Liver (tissue), 3 donors: ENCODE results near the gene FAM107A.

ENCODE experiments used
- EGR1 ChIP-seq, 2 donors: IDR thresholded peaks; 2 replicates each; pipeline ENCODE4 v1.6.1; 2016 to 2018; ENCODE audit warnings: antibody characterized with exemption in 2 of 2, low read depth in 2 of 2
- FOXA1 ChIP-seq: IDR thresholded peaks from 2 replicates; pipeline ENCODE4 v1.6.1; 2016; ENCODE audit warnings: antibody characterized with exemption
- GABPA ChIP-seq, 2 donors: IDR thresholded peaks in 1 of 2; conservative IDR thresholded peaks in 1 of 2; 2 replicates each; pipeline ENCODE4 v1.6.1; 2016; ENCODE audit warnings: antibody characterized with exemption in 2 of 2, mild to moderate bottlenecking in 1 of 2, moderate library complexity in 1 of 2
- HNF4G ChIP-seq: IDR thresholded peaks from 2 replicates; pipeline ENCODE4 v1.6.1; 2016; ENCODE audit warnings: antibody characterized with exemption
- JUND ChIP-seq, 2 donors: IDR thresholded peaks; 2 replicates each; pipeline ENCODE4 v1.6.1; 2016; ENCODE audit warnings: antibody characterized with exemption in 2 of 2
- RAD21 ChIP-seq, 2 donors: IDR thresholded peaks; 2 replicates each; pipeline ENCODE4 v1.6.1; 2016; ENCODE audit warnings: antibody characterized with exemption in 2 of 2, mild to moderate bottlenecking in 2 of 2
- RXRA ChIP-seq, 2 donors: IDR thresholded peaks; 2 replicates each; pipeline ENCODE4 v1.6.1; 2017 to 2018; ENCODE audit warnings: antibody characterized with exemption in 2 of 2, mild to moderate bottlenecking in 1 of 2
- SP1 ChIP-seq: IDR thresholded peaks from 2 replicates; pipeline ENCODE4 v1.6.1; 2018; ENCODE audit warnings: antibody characterized with exemption, mild to moderate bottlenecking
- TAF1 ChIP-seq: conservative IDR thresholded peaks from 2 replicates; pipeline ENCODE4 v1.6.1; 2016; ENCODE audit warnings: antibody characterized with exemption, mild to moderate bottlenecking
- YY1 ChIP-seq: IDR thresholded peaks from 2 replicates; pipeline ENCODE4 v1.6.1; 2016; ENCODE audit warnings: antibody characterized with exemption, mild to moderate bottlenecking
- TF ChIP-seq, protein P1 (sequence below): IDR thresholded peaks from 2 replicates; pipeline ENCODE4 v1.6.1; 2016; ENCODE audit warnings: antibody characterized with exemption
- TF ChIP-seq, protein P2 (sequence below): fragments of 150-350 bp; IDR thresholded peaks from 2 replicates; pipeline ENCODE4 v1.5.1; 2017; ENCODE audit warnings: improper control_type of control experiment, low read depth, low read length; ENCODE audit not compliant: missing input control
- TF ChIP-seq, protein P3 (sequence below): IDR thresholded peaks from 2 replicates; pipeline ENCODE4 v1.6.1; 2016; ENCODE audit warnings: antibody characterized with exemption
- TF ChIP-seq, protein P4 (sequence below): IDR thresholded peaks from 2 replicates; pipeline ENCODE4 v1.6.1; 2016; ENCODE audit warnings: antibody characterized with exemption, mild to moderate bottlenecking
- donor health status: healthy.
- donor health status: healthy.

DNA sequence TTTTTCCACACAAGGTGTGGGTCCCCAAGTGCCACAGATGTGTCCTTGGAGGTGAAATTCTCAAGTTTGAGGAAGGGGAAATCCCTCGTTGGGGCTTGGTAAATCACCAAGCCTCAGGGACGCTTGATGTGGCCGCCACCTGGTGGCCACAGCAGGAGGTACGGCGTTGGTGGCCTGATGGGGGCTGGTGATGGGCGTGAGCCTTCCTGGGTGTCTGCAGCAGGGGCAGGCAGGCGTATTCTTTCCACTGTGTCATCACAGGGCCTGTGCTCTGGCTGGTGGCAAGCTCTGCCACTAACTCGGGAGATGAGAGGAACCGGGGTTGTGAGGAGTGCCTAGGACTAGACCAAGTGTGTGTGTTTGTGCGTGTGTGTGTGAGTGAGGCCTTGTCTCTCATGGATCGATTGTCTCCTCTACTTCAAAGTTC lies 44.4 kb downstream of the FAM107A start:
- TF ChIP-seq, protein P1, sequence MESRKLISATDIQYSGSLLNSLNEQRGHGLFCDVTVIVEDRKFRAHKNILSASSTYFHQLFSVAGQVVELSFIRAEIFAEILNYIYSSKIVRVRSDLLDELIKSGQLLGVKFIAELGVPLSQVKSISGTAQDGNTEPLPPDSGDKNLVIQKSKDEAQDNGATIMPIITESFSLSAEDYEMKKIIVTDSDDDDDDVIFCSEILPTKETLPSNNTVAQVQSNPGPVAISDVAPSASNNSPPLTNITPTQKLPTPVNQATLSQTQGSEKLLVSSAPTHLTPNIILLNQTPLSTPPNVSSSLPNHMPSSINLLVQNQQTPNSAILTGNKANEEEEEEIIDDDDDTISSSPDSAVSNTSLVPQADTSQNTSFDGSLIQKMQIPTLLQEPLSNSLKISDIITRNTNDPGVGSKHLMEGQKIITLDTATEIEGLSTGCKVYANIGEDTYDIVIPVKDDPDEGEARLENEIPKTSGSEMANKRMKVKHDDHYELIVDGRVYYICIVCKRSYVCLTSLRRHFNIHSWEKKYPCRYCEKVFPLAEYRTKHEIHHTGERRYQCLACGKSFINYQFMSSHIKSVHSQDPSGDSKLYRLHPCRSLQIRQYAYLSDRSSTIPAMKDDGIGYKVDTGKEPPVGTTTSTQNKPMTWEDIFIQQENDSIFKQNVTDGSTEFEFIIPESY = no peak
- TF ChIP-seq, protein P2, sequence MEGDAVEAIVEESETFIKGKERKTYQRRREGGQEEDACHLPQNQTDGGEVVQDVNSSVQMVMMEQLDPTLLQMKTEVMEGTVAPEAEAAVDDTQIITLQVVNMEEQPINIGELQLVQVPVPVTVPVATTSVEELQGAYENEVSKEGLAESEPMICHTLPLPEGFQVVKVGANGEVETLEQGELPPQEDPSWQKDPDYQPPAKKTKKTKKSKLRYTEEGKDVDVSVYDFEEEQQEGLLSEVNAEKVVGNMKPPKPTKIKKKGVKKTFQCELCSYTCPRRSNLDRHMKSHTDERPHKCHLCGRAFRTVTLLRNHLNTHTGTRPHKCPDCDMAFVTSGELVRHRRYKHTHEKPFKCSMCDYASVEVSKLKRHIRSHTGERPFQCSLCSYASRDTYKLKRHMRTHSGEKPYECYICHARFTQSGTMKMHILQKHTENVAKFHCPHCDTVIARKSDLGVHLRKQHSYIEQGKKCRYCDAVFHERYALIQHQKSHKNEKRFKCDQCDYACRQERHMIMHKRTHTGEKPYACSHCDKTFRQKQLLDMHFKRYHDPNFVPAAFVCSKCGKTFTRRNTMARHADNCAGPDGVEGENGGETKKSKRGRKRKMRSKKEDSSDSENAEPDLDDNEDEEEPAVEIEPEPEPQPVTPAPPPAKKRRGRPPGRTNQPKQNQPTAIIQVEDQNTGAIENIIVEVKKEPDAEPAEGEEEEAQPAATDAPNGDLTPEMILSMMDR = peak; percentile 93
- TF ChIP-seq EGR1 (IDR thresholded peaks at IDR 0.05; ENCODE audit: low read depth in 2 of 2) (no peak), FOXA1 (no peak), TAF1 (no peak), GABPA (IDR thresholded peaks at IDR 0.05 in 1 of 2, conservative IDR thresholded peaks at IDR 0.05 in 1 of 2) (no peak), HNF4G (no peak), SP1 (peak; percentile 63), YY1 (peak; percentile 59), JUND (IDR thresholded peaks at IDR 0.05) (no peak), RXRA (IDR thresholded peaks at IDR 0.05) (peak; percentile 49 to 79), RAD21 (IDR thresholded peaks at IDR 0.05) (peak; percentile 98 to 99)
- TF ChIP-seq, protein P3, sequence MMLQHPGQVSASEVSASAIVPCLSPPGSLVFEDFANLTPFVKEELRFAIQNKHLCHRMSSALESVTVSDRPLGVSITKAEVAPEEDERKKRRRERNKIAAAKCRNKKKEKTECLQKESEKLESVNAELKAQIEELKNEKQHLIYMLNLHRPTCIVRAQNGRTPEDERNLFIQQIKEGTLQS = peak; percentile 51
- TF ChIP-seq, protein P4, sequence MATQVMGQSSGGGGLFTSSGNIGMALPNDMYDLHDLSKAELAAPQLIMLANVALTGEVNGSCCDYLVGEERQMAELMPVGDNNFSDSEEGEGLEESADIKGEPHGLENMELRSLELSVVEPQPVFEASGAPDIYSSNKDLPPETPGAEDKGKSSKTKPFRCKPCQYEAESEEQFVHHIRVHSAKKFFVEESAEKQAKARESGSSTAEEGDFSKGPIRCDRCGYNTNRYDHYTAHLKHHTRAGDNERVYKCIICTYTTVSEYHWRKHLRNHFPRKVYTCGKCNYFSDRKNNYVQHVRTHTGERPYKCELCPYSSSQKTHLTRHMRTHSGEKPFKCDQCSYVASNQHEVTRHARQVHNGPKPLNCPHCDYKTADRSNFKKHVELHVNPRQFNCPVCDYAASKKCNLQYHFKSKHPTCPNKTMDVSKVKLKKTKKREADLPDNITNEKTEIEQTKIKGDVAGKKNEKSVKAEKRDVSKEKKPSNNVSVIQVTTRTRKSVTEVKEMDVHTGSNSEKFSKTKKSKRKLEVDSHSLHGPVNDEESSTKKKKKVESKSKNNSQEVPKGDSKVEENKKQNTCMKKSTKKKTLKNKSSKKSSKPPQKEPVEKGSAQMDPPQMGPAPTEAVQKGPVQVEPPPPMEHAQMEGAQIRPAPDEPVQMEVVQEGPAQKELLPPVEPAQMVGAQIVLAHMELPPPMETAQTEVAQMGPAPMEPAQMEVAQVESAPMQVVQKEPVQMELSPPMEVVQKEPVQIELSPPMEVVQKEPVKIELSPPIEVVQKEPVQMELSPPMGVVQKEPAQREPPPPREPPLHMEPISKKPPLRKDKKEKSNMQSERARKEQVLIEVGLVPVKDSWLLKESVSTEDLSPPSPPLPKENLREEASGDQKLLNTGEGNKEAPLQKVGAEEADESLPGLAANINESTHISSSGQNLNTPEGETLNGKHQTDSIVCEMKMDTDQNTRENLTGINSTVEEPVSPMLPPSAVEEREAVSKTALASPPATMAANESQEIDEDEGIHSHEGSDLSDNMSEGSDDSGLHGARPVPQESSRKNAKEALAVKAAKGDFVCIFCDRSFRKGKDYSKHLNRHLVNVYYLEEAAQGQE = no peak
